Activated T-helper 2 cell treated with anti-CD3 and anti-CD28 coated beads, Interferon-gamma antibody, Interleukin-2, Interleukin-4, amounts not matched to agents 10 μg/mL and 5 μg/mL and 100 μg/mL, durations not matched to agents 14 hours and 24 hours and 36 hours (primary cell): ENCODE data around the gene UBAP2. TPM values are rescaled to one million over a fixed set of nuclear protein-coding genes. Genes with fewer than 3 reads are reported as not detected.

Experiments
- DNase-seq: peaks from one replicate; pipeline ENCODE4 v3.0.0; 2021; ENCODE audit warnings: low spot score
- H3K27ac Mint-ChIP-seq: one replicate; pipeline ENCODE4 v1.8.0; 2021; ENCODE audit warnings: mixed read lengths
- H3K27me3 Mint-ChIP-seq: one replicate; pipeline ENCODE4 v1.8.0; 2021; ENCODE audit warnings: low read depth, mixed read lengths
- H3K36me3 Mint-ChIP-seq: one replicate; pipeline ENCODE4 v1.8.0; 2021; ENCODE audit warnings: low read depth, mixed read lengths
- H3K4me1 Mint-ChIP-seq: one replicate; pipeline ENCODE4 v1.8.0; 2021; ENCODE audit warnings: low read depth, mixed read lengths
- H3K4me3 Mint-ChIP-seq: one replicate; pipeline ENCODE4 v1.8.0; 2021; ENCODE audit warnings: low read depth, mild to moderate bottlenecking, moderate library complexity, mixed read lengths
- H3K9me3 Mint-ChIP-seq: one replicate; pipeline ENCODE4 v1.8.0; 2021; ENCODE audit warnings: mixed read lengths
- intact Hi-C: fragments of 100-400 bp; cut with micrococcal nuclease; formaldehyde crosslinking; loops from one replicate; pipeline ENCODE4 v1.15.1; 2023
- total RNA-seq: library from RNA; stranded (reverse); gene quantifications from 2 replicates; pipeline ENCODE4 v1.2.3, GENCODE V29; 2022

Gene UBAP2
- total RNA-seq, 1 donor from 2014 or later, result 52.8 TPM

DNA sequence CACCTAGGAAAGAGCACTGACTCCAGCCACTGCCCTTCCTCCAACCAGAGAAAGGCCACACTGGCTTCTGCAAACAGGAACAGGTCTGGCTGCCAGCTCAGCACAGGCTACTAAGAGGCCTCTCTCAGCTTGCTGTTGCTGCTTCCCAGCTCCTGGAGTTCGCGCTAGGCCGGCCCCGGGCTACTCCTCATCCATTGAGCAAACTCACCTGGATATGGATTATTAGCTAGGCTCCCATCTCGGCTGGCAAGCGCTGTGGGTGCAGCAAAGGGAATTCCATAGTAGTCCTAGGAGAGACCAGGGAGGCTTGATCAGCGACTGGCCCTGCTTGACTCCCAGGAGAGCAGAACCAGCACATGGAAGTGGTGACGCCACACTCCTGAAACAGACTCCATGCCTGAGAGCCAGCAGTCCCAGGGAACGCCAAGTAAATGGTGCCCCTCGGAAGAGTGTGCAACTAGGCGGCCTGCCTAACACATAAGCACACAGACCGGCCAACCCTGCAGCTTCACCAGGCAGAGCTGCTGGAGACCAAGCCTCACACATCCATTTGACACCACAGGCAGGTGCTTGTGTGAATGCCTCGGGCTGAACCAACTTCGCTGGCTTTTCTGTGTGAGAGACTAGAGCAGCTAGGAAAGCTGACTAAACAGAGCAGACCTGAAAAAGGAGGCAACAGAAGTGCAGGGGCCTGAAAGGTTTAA, 124.5 kb downstream of the UBAP2 start:
- intact Hi-C loops, result loop anchor here (5.0 kb wide), 1 partner anchor 112 kb away; no protein-coding TSS in a partner anchor
- Mint-ChIP-seq H3K9me3 (no peaks in the 10 kb centered on the region), H3K27ac (no peak overlapping the region), H3K4me3 (no peak overlapping the region), H3K4me1 (peaks cover 2% of the 10 kb centered on the region), H3K36me3 (peaks cover 76% of the 10 kb centered on the region), H3K27me3 (no peaks in the 10 kb centered on the region)
- no peak for DNase-seq

GRCh38 chr9:33923079-33923478, 125.6 kb downstream of the UBAP2 start:
- H3K36me3 Mint-ChIP-seq, result peaks cover 81% of the 10 kb centered on the region
- H3K27me3 Mint-ChIP-seq, result no peaks in the 10 kb centered on the region
- no peak overlapping the region for H3K4me3 Mint-ChIP-seq
- intact Hi-C loops, result loop anchor here (5.0 kb wide), 1 partner anchor 111 kb away; no protein-coding TSS in a partner anchor
- H3K9me3 Mint-ChIP-seq, result no peaks in the 10 kb centered on the region
- no peak overlapping the region for H3K27ac Mint-ChIP-seq
- H3K4me1 Mint-ChIP-seq, result peaks cover 2% of the 10 kb centered on the region
- DNase-seq, result no peak

GRCh38 chr9:33921967-33922895, 126.5 kb downstream of the UBAP2 start:
- Mint-ChIP-seq H3K4me3 (no peak overlapping the region), H3K36me3 (peaks cover 81% of the 10 kb centered on the region)
- no peak for DNase-seq

DNA sequence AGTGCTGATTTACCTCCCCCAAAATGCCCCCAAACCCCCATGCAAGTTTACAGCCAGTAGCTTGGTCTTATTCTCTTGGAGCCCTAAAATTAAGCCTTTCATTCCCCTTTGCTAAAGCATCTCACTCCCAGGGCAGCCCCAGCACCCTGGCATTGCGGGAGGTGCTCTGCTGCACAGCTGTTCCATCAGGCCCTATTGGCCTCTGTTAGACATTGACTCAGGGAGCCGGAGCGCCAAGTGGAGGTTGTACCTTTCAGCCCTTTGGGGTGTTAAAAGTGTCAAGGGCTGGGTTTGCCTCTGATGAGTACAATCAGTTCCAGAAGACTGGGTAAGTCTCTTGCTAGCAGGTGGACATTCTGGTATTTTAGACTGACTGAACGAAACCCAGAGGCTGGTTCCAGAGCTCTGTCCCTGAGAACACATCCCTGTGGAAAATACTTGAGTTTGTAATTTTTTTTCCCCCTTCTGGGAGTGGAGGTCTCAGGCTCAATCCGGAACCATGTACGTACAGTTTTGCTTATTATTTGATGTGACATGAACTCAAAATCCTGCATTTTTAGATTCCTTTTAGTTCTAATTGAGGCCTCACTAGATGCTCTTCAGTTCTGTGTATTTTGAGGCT, 129.3 kb downstream of the UBAP2 start:
- Mint-ChIP-seq H3K4me3 (no peak overlapping the region), H3K27me3 (no peaks in the 10 kb centered on the region), H3K36me3 (peaks cover 77% of the 10 kb centered on the region), H3K4me1 (peaks cover 4% of the 10 kb centered on the region), H3K27ac (peak overlapping the region; percentile 30), H3K9me3 (no peaks in the 10 kb centered on the region)
- DNase-seq, result no peak
- intact Hi-C loops, result no loop called here

More at GRCh38 chr9:33921967-33922895, 126.5 kb downstream of the UBAP2 start:
- Mint-ChIP-seq H3K4me1 (peaks cover 2% of the 10 kb centered on the region), H3K9me3 (no peaks in the 10 kb centered on the region), H3K27me3 (no peaks in the 10 kb centered on the region), H3K27ac (no peak overlapping the region)
- intact Hi-C loops, result loop anchor here (5.0 kb wide), 1 partner anchor 110 kb away; no protein-coding TSS in a partner anchor

- Mint-ChIP-seq H3K36me3 (peaks cover 76% of the 10 kb centered on the region), H3K4me3 (no peak overlapping the region), H3K4me1 (peaks cover 4% of the 10 kb centered on the region), H3K27me3 (no peaks in the 10 kb centered on the region), H3K9me3 (no peaks in the 10 kb centered on the region), H3K27ac (no peak overlapping the region)
- no peak for DNase-seq
- intact Hi-C loops, result no loop called here
These were observed 131.7 kb downstream of the UBAP2 start for GRCh38 chr9:33917036-33917435.

DNA sequence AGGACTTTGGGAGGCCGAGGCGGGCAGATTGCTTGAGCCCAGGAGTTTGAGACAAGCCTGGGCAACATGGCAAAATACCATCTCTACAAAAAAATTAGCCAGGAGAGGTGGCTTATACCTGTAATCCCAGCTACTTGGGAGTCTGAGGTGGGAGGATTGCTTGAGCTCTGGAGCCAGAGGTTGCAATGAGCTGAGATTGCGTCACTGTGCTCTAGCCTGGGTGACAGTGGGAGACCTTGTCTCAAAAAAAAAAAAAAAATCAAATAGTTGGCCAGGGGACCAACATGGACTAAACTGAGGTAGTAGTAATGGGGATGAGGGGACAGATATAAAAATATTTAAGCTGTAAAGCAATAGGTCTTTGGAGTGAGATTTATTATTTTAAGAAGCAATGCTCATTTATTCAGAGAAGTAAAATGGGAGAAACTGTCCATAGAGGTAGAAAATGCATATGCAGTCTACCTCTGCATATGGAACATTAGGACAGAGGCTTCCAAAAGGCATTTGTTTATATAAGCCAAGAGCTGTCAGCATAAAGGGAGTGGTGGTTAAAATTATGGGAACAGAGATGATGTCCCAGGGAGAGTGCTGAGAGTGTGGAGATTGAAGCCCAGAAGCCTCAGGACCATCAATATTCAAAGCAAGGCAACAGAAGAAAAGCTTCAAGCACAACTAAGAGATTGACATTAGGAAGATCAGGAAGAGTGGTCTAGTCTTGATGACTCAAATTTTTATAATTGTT, 133.6 kb downstream of the UBAP2 start:
- peaks cover 61% of the 10 kb centered on the region for H3K36me3 Mint-ChIP-seq
- DNase-seq, result no peak
- intact Hi-C loops, result no loop called here
- peaks cover 4% of the 10 kb centered on the region for H3K4me1 Mint-ChIP-seq
- no peak overlapping the region for H3K4me3 Mint-ChIP-seq
- H3K9me3 Mint-ChIP-seq, result no peaks in the 10 kb centered on the region
- H3K27ac Mint-ChIP-seq, result peak overlapping the region; percentile 50
- H3K27me3 Mint-ChIP-seq, result no peaks in the 10 kb centered on the region

- Mint-ChIP-seq H3K27ac (no peak overlapping the region), H3K9me3 (no peaks in the 10 kb centered on the region), H3K27me3 (no peaks in the 10 kb centered on the region), H3K4me3 (no peak overlapping the region), H3K36me3 (peaks cover 46% of the 10 kb centered on the region), H3K4me1 (peaks cover 2% of the 10 kb centered on the region)
- DNase-seq, result no peak
- intact Hi-C loops, result no loop called here
These were observed 135.1 kb downstream of the UBAP2 start for GRCh38 chr9:33913541-33913940.

DNA sequence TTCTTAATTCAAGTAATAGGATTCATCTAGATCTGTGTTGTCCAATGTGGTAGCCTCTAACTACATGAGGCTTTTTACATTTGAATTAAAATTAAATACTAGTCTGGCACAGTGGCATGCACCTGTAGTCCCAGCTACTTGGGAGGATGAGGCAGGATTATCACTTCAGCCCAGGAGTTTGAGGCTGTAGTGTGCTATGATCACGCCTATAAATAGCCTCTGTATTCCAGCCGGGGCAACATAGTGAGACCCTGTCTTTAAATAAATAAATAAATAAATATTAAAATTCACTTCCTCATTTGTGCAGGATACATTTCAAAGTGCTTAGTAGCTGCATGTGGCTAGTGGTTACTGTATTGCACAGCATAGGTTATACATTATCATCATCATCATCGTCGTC, 139.9 kb downstream of the UBAP2 start:
- H3K36me3 Mint-ChIP-seq, result peaks cover 30% of the 10 kb centered on the region
- no peak overlapping the region for H3K27ac Mint-ChIP-seq
- no peak overlapping the region for H3K4me3 Mint-ChIP-seq

GRCh38 chr9:33908114-33908513, 140.6 kb downstream of the UBAP2 start:
- no peaks in the 10 kb centered on the region for H3K27me3 Mint-ChIP-seq

More for the DNA sequence above, 139.9 kb downstream of the UBAP2 start:
- Mint-ChIP-seq H3K4me1 (peaks cover 2% of the 10 kb centered on the region), H3K9me3 (no peaks in the 10 kb centered on the region), H3K27me3 (no peaks in the 10 kb centered on the region)
- DNase-seq, result no peak
- intact Hi-C loops, result no loop called here

DNA sequence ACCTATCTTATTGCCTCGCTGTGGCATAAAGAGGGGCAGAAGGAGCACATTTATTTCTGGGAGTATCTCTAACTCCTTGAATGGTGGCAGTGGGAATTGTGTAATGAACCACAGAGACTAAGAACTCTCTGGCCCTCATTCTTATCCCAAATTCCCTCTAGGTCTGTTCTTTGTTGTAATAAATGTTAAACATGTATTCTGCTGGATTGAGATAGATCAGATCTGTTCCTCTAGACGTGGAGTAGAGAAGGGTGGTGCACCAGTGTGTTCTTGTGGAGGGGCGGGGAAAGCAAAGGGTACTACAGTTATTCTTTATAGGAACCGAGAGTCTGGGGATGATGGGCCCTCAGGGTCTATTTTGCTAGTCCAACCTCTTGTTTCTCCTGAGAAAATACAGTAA, 141.3 kb downstream of the UBAP2 start:
- peaks cover 37% of the 10 kb centered on the region for H3K36me3 Mint-ChIP-seq

More at GRCh38 chr9:33908114-33908513, 140.6 kb downstream of the UBAP2 start:
- H3K4me3 Mint-ChIP-seq, result no peak overlapping the region
- H3K27ac Mint-ChIP-seq, result no peak overlapping the region
- no peaks in the 10 kb centered on the region for H3K9me3 Mint-ChIP-seq
- H3K4me1 Mint-ChIP-seq, result peaks cover 8% of the 10 kb centered on the region
- intact Hi-C loops, result no loop called here
- H3K36me3 Mint-ChIP-seq, result peaks cover 35% of the 10 kb centered on the region
- no peak for DNase-seq

DNA sequence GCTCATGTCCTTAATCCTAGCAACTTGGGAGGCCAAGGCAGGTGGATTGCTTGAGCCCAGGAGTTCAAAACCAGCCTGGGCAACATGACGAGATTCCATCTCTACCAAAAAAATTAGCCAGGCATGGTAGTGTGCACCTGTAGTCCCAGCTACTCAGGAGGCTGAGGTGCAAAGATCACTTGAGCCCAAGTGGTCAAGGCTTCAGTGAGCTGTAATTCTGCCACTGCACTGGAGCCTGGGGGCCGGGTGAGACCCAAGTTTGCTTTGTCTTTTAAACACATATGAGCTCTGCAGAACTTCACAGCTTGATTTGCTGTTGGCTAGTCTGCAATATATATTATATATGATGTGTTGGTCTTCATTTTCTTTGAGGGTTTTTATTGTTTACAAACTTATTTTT, 141.9 kb downstream of the UBAP2 start:
- H3K4me1 Mint-ChIP-seq, result peaks cover 8% of the 10 kb centered on the region
- no peak overlapping the region for H3K27ac Mint-ChIP-seq
- peaks cover 38% of the 10 kb centered on the region for H3K36me3 Mint-ChIP-seq
- H3K9me3 Mint-ChIP-seq, result no peaks in the 10 kb centered on the region
- intact Hi-C loops, result no loop called here
- H3K4me3 Mint-ChIP-seq, result no peak overlapping the region
- no peaks in the 10 kb centered on the region for H3K27me3 Mint-ChIP-seq
- no peak for DNase-seq

More for the DNA sequence above, 141.3 kb downstream of the UBAP2 start:
- Mint-ChIP-seq H3K4me3 (no peak overlapping the region), H3K27ac (no peak overlapping the region), H3K4me1 (peaks cover 8% of the 10 kb centered on the region), H3K9me3 (no peaks in the 10 kb centered on the region), H3K27me3 (no peaks in the 10 kb centered on the region)
- DNase-seq, result no peak
- intact Hi-C loops, result no loop called here

- Mint-ChIP-seq H3K27me3 (no peaks in the 10 kb centered on the region), H3K4me1 (peaks cover 8% of the 10 kb centered on the region), H3K27ac (no peak overlapping the region), H3K9me3 (no peaks in the 10 kb centered on the region), H3K36me3 (peaks cover 44% of the 10 kb centered on the region), H3K4me3 (no peak overlapping the region)
- no peak for DNase-seq
- intact Hi-C loops, result no loop called here
These were observed 143.6 kb downstream of the UBAP2 start for GRCh38 chr9:33905137-33905536.
